Fibroblast of skin of scalp (primary cell): ENCODE results near the gene PSTK. TPM values are rescaled to one million over a fixed set of nuclear protein-coding genes. Genes with fewer than 3 reads are reported as not detected.

Experiments
- DNase-seq: peaks from one replicate; pipeline ENCODE4 v3.0.0-alpha.2; 2013
- polyA plus RNA-seq, 2 experiments: library from polyadenylated mRNA; unstranded; fragments of 120-200 nt; gene quantifications; one replicate each; pipeline ENCODE4 v1.2.1, GENCODE V29; 2013; ENCODE audit not compliant: insufficient read length in 2 of 2

The PSTK gene
- 4.0 TPM for polyA plus RNA-seq (2013, experiment 1 of 2; ENCODE audit: insufficient read length)
- 3.0 TPM for polyA plus RNA-seq (2013, experiment 2 of 2; ENCODE audit: insufficient read length)

- peak; percentile 94 for DNase-seq
These were observed at the start of gene PSTK for GRCh38 chr10:122980209-122981065. PSTK (plus strand) TSS chr10:122980401; CDS start chr10:122980480, 79 bp downstream.

GRCh38 chr10:122931088-122931906 lies 48.9 kb upstream of the PSTK start:
- DNase-seq = no peak

GRCh38 chr10:122939133-122939855 lies 40.9 kb upstream of the PSTK start:
- no peak for DNase-seq

- DNase-seq = peak; percentile 90
These were observed 40.2 kb upstream of the PSTK start for GRCh38 chr10:122939856-122940543.

GRCh38 chr10:122949296-122949695 lies 30.9 kb upstream of the PSTK start:
- no peak for DNase-seq

- DNase-seq = peak; percentile 99
These were observed 26.1 kb upstream of the PSTK start, which contains the start of gene C10orf88 for GRCh38 chr10:122953902-122954730. C10orf88 (minus strand) TSS chr10:122954227; CDS start chr10:122954178, 49 bp downstream.

- DNase-seq = no peak
These were observed 25.5 kb upstream of the PSTK start for GRCh38 chr10:122954731-122955050.

GRCh38 chr10:122955892-122956291 lies 24.3 kb upstream of the PSTK start:
- no peak for DNase-seq

GRCh38 chr10:122957474-122957873 lies 22.7 kb upstream of the PSTK start:
- no peak for DNase-seq

- DNase-seq = no peak
These were observed 17.8 kb upstream of the PSTK start for GRCh38 chr10:122962405-122962804.

GRCh38 chr10:122966879-122967278 lies 13.3 kb upstream of the PSTK start:
- no peak for DNase-seq

GRCh38 chr10:122968698-122969097 lies 11.5 kb upstream of the PSTK start:
- DNase-seq = no peak

- DNase-seq = no peak
These were observed 6.2 kb upstream of the PSTK start for GRCh38 chr10:122974023-122974422.

- no peak for DNase-seq
These were observed 5.6 kb upstream of the PSTK start for GRCh38 chr10:122974543-122975064.

- DNase-seq = peak; percentile 53
These were observed 864 bp downstream of the PSTK start for GRCh38 chr10:122981066-122981464.

GRCh38 chr10:122983898-122984297 lies 3.7 kb downstream of the PSTK start:
- no peak for DNase-seq

- no peak for DNase-seq
These were observed 4.5 kb downstream of the PSTK start for GRCh38 chr10:122984708-122985107.

- no peak for DNase-seq
These were observed 6.1 kb downstream of the PSTK start for GRCh38 chr10:122986335-122986734.

GRCh38 chr10:122988501-122988900 lies 8.3 kb downstream of the PSTK start:
- peak; percentile 59 for DNase-seq

- DNase-seq = peak; percentile 1
These were observed 10.1 kb downstream of the PSTK start for GRCh38 chr10:122990278-122990677.

GRCh38 chr10:122992031-122992585 lies 11.9 kb downstream of the PSTK start:
- no peak for DNase-seq
